Stimulated activated CD4-positive, alpha-beta T cell treated with anti-CD3 and anti-CD28 coated beads, TNF-alpha, amount 100 ng/mL, for 1 hour (primary cell): ENCODE measurements around the gene ROR1.

Source experiments
- DNase-seq, 3 donors: peaks; one replicate each; pipeline ENCODE4 v3.0.0-alpha.2; 2020; ENCODE audit warnings: low read depth in 3 of 3, low spot score in 1 of 3

The ROR1 gene

GRCh38 chr1:63773815-63774616 is at the start of gene ROR1:
Gene ROR1, plus strand, starts transcription at chr1:63774017.
- DNase-seq: peak in 1 of 3 donors; percentile 21

GRCh38 chr1:63724375-63724899 is 49.4 kb upstream of the ROR1 start:
- no peak for DNase-seq

DNA sequence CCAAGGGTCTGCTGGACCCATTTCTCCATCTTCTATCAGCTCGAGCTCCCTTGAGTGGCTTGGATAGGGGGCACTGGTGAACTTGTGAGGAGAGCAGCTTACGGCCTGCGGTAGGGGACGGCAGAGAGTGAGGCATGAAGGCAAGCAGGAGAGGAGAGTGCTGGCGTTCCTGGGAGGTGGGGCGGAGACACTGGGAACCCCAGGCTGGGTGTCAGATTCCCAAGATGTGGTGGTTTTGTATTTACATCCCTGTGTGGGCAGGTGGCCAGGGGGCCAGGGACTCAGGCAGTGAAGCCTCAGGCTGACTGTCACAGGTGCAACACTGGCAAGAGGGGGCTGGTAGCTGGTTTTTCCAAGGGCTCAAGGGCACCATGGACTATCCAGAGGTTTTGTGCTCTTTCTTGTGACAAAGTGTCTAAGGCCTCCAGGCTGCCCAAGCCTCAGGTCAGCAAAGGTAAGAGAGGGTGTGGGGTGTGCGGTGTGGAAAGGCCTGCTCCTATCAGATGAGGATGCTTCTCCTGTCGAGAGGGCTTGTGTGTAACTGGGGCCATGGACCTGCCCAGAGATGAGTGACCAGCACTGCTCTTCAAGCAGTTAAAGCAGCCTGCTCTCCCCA is 45.1 kb upstream of the ROR1 start:
- no peak for DNase-seq

DNA sequence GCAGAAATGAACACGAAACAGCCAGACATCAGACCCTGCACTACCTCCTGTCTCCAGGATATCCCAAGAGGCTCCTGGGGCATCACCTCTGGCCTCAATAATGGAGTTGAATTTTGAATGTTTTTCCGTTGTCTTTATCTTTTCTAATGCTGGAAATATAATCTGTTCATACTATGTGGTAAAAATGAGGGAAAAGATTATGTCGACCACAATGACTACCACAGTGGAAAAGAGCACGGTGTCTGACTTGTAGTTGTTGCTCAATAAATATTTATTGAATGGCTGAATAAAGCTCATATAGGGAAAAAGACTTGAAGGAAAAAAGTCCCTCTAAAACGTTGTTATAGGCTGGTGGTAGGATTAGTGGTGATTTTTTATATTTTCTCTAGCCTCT is 44.6 kb upstream of the ROR1 start:
- DNase-seq: no peak

DNA sequence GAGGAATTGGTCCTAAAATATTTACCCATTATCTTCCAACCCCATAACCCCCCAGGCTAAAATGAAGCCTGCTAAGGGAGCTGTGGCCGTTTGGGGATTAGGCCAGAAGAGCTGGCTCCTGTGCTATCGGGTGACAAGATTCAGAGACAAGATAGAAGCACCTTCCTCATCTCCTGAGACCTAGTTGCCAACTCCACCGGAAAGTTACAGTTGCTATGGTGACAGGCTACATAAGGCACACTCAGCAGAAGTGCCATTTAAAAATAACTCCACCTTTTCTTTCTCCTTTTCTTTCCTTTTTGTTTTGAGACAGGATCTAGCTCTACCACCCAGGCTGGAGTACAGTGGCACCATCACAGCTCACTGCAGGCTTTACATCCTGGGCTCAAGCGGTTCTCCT is 43.6 kb upstream of the ROR1 start:
- no peak for DNase-seq

- DNase-seq: no peak
These were observed 42.4 kb upstream of the ROR1 start for GRCh38 chr1:63731117-63732043.

DNA sequence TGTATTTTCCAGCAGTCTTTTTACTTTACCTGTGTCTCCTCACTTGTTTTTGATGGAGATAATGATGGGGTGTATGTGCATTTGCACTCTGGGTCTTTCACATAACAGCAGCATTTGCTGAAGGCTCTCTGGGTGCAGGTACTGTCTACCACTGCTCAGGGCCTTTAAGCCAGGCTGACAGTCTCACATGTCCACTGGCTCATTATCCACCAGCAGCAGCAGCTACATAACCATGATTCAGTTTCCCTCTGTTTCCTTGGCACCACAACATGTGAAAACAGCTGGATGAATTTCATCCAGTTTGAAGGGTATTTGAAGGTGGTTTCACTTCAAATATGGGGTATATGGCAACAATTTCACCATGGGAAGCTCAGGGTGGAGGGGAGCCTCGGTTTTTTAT is 41.2 kb upstream of the ROR1 start:
- no peak for DNase-seq

DNA sequence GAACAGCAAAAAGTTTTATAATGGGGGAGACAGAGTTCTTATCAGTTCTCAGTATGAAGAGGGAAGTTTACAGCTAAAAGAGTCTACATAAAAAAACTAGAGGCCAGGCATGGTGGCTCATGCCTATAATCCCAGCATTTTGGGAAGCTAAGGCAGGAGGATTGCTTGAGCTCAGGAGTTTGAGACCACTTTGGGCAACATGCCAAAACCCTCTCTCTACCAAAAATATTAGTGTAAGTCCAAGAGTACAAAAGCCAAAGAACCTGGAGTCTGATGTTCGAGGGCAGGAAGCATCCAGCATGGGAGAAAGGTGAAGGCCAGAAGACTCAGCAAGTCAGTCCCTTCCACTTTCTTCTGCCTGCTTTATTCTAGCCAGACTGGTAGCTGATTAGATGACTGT is 35.0 kb upstream of the ROR1 start:
- DNase-seq: no peak

- no peak for DNase-seq
These were observed 34.4 kb upstream of the ROR1 start for GRCh38 chr1:63739452-63739851.

GRCh38 chr1:63740432-63740831 is 33.4 kb upstream of the ROR1 start:
- no peak for DNase-seq

DNA sequence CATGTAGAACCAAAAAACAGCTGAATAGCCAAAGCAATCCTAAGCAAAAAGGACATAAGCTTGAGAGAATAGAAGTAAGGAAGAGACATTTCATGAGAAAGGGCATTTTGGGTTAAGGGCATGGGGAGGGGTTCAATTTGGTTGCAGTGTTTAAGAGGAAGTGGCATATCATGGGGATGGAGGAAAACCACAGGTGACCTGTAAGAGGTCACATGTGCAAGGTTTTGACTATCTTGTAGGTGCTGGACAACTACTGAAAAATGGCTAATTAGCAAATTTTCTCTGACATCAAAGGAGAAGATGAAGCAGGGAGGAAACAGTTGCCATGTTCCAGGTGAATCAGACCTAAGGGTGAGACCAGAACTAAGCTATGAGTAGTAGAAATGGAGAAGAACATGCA is 31.3 kb upstream of the ROR1 start:
- DNase-seq: no peak

DNA sequence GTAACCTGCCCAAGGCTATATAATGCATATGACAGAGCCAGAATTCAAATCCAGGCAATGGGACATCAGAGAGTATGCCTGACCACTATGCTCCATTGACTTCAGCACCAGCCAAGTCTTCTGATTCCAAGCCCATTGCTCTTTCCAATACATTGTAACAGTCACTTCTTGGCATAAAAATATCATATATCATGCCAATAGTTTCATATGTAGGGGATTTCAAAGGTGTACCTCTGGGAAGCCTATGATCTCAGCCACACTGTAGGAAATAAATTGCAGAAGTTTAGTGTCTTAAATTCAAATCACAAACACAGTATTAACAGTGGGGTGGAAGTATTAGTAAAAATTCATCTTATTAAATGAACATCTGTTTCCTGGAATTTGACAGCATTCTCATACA is 30.0 kb upstream of the ROR1 start:
- DNase-seq: no peak

DNA sequence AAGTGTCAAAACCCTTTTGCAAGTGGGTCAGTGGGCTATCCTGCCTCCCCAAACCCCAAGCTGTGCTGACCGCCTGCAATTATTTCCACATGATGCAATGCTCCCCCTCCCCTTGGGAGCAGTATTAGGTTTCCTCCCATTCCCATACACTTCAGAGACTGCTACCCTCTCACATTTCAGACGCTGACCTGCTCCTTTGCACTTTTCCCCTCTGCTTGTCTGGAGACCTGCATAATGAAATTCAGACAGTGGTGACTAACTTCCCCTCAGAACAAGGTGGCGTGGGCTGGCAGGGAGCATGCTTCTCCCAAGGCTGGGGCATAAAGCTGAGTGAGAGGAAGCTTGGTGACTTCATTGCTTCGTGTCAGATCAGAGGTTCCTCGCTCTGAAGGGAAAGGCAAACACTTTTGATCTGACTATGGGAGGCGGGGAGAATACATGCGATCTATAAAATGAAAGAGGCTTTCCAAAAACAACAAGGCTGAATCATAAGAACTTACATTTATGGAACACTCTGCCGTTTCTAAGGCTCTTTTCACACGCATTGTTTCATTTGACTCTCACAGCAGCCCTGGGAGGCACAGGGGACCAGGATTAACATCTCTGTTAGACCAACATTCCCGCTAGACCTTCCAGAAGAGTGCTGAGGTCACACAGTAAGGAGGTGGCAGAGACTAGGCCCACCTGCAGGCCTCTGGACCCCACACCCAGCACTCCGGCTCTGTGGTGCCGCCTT is 27.5 kb upstream of the ROR1 start:
- no peak for DNase-seq

DNA sequence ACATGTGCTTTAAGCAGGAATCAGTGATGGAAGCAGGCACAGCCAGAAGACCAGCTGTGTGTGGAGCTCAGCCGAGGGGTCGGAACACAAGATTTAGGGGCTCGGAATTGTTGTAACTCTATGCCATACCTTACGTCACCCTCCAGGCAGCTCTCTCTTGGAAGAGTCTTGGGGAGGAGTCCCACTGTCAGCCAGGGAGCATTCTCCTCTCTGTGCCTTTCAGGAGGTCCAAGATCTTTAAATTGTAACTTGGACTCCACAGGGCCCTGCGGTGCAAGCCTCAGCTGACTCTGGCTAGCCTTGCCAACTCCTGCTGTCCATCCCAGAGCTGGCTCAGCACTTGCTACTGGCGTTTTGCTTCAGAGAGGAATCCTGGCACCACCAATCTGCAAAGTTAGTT is 26.4 kb upstream of the ROR1 start:
- DNase-seq: no peak

- no peak for DNase-seq
These were observed 25.7 kb upstream of the ROR1 start for GRCh38 chr1:63748046-63748580.

DNA sequence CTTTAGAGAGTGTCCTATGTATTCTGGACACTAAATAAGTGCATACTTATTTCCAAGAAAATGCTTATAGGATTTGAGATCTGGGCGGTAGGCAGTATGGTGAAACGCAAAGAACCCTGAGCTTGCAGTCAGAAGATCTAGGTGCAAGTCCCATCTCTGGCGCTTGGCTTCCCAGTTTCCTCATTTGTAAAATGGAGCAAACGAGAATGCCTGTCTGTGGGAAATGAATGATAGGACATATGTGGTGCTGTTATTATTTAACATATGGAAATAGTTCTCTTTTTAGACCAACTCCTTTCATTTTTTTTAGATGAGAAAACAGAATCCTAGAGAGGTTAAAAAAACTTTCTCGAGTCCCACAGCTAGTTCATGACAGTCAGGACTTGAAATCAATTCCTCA is 25.2 kb upstream of the ROR1 start:
- no peak for DNase-seq

GRCh38 chr1:63750721-63751120 is 23.1 kb upstream of the ROR1 start:
- no peak for DNase-seq

GRCh38 chr1:63752176-63752575 is 21.6 kb upstream of the ROR1 start:
- DNase-seq: no peak

DNA sequence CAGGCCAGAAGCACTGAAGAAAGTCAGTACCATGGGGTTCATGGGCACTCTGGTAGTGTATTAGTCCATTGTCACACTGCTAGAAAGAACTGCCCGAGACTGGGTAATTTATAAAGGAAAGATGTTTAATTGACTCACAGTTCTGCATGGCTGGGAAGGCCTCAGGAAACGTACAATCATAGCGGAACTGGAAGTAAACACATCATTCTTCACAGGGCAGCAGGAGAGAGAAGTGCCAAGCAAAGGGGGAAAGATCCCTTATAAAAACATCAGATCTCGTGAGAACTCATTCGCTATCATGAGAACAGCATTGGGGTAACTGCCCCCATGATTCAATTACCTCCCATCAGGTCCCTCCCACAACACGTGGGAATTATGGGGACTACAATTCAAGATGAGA is 20.2 kb upstream of the ROR1 start:
- DNase-seq: no peak

DNA sequence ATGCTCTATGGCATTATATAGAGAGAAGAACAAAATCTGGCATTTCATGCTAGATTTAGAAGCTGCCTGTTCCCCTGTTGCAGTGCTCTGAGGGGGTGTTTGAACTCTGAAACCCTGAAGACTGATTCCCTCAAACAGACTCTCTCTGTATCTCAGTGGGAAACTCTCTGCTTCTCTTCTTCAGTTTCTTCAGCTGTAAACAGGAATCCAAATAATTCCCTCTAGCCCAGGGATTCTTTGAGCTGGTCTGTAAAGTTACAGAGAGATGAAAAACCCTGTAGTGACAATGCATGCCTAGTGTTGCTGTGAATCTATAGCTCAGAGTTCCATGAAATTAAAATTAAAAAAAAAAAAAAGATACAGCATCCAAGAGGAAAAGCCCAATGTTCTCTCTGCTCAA is 17.0 kb upstream of the ROR1 start:
- DNase-seq: no peak

GRCh38 chr1:63757334-63757733 is 16.5 kb upstream of the ROR1 start:
- no peak for DNase-seq
